Measurements from ENCODE around the gene CAMKK1. TPM values are rescaled to one million over a fixed set of nuclear protein-coding genes. Genes with fewer than 3 reads are reported as not detected.

CAMKK1 gene
- polyA plus RNA-seq, 2 of the 4 experiments (the other 2 are of a cell fraction), result 6.9 to 14.8 TPM

DNA sequence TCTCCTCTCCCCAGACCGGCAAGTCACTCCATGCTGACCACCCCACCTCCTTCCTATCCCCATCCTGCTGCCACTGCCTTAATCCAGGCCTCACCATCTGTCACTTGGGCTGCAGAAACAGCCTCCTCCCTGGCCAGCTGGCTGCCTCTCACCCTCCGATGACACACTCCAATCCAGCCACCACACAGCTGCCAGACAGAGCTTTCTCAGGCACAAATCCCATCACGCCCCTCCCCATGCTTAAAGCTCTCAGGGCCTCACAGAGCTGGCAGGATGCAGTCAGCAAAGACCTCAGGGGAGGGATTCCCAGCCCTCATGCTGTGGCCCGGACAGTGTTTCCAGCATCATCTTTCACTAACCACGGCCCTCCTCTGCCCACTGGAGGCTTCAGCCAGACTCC is 13.7 kb downstream of the CAMKK1 start:
- no peak for DNase-seq (ENCODE audit: low read depth in 1 of 2, low spot score in 1 of 2)
- TF ChIP-seq ZC3H11A (IDR thresholded peaks at IDR 0.05) (no peak), CEBPB (IDR thresholded peaks at IDR 0.05) (no peak), BCL3 (IDR thresholded peaks at IDR 0.05) (no peak), FOSB (CRISPR knock-in tag; IDR thresholded peaks at IDR 0.05) (no peak), KDM5A (IDR thresholded peaks at IDR 0.05) (no peak), SREBF2 (IDR thresholded peaks at IDR 0.05) (no peak), KDM1A (IDR thresholded peaks at IDR 0.05; ENCODE audit: low read depth) (no peak), HMGXB4 (CRISPR knock-in tag; IDR thresholded peaks at IDR 0.05; ENCODE audit: borderline replicate concordance) (no peak), NFE2L2 (conservative IDR thresholded peaks at IDR 0.05; ENCODE audit: low read length) (no peak)

GRCh38 chr17:3877220-3877619 is 15.6 kb downstream of the CAMKK1 start:
- Histone ChIP-seq H3K9me3 (no peaks in the 10 kb centered on the region), H3K27ac (no peak overlapping the region), H3K4me1 (no peaks in the 10 kb centered on the region), H3K4me3 (no peak overlapping the region), H3K4me2 (no peak overlapping the region)
- ATAC-seq (no peak), DNase-seq (ENCODE audit: low read depth in 1 of 2, low spot score in 1 of 2) (no peak), FAIRE-seq (no peak)
- ChIA-PET POLR2A (no interaction called here), CTCF (interaction anchor here (0.9 to 11.0 kb wide), 6 partner anchors 13 to 127 kb away, joined by 4 to 101 read pairs (median 10); partner anchors contain the start of gene NCBP3)
- 89% methylated on average over 8 of the region's 8 CpGs for WGBS (ENCODE audit: missing lambda C conversion rate)
- no peak for TF ChIP-seq MAFK (IDR thresholded peaks at IDR 0.05; ENCODE audit: partially characterized antibody)
- no peak for TF ChIP-seq RFX5 (IDR thresholded peaks at IDR 0.05)
- TF ChIP-seq CBX8 (IDR thresholded peaks at IDR 0.05), result no peak
- TF ChIP-seq MAX (IDR thresholded peaks at IDR 0.05), result no peak
- no peak for TF ChIP-seq ZFP36 (IDR thresholded peaks at IDR 0.05; ENCODE audit: borderline replicate concordance, partially characterized antibody)

More for the DNA sequence above, 13.7 kb downstream of the CAMKK1 start:
- ATAC-seq (peak in 1 of 2 experiments; percentile 12; a peak in 1 of 6 replicates), FAIRE-seq (no peak)
- H3K4me2 ChIP-seq, result no peak overlapping the region
- no peaks in the 10 kb centered on the region for H3K9me3 ChIP-seq
- POLR2A ChIA-PET, result interaction anchor here (1.1 kb wide), 1 partner anchor 11 kb away, joined by 3 read pairs; no protein-coding TSS in a partner anchor
- 88% methylated on average over 5 of the region's 5 CpGs for WGBS (ENCODE audit: missing lambda C conversion rate)
- no peak overlapping the region for H3K4me3 ChIP-seq
- CTCF ChIA-PET, result interaction anchor here (1.1 to 11.0 kb wide), 10 partner anchors 15 to 145 kb away, joined by 3 to 101 read pairs (median 6); partner anchors contain the start of gene NCBP3
- H3K4me1 ChIP-seq, result no peaks in the 10 kb centered on the region
- no peak overlapping the region for H3K27ac ChIP-seq

GRCh38 chr17:3875317-3875716 is 17.5 kb downstream of the CAMKK1 start:
- 90% methylated on average over 7 of the region's 7 CpGs for WGBS (ENCODE audit: missing lambda C conversion rate)
- ChIA-PET POLR2A (no interaction called here), CTCF (interaction anchor here (0.7 to 11.0 kb wide), 4 partner anchors 9 to 32 kb away, joined by 3 to 101 read pairs (median 3); no protein-coding TSS in a partner anchor)
- no peak overlapping the region for H3K4me3 ChIP-seq
- FAIRE-seq, result no peak
- TF ChIP-seq EHMT2 (IDR thresholded peaks at IDR 0.05; ENCODE audit: low read depth), result no peak
- TF ChIP-seq ZSCAN20 (CRISPR knock-in tag; IDR thresholded peaks at IDR 0.05), result no peak
- no peak for TF ChIP-seq RCOR1 (IDR thresholded peaks at IDR 0.05; ENCODE audit: low read depth, low read length)
- H3K4me1 ChIP-seq, result no peaks in the 10 kb centered on the region
- no peak overlapping the region for H3K4me2 ChIP-seq
- H3K27ac ChIP-seq, result no peak overlapping the region
- H3K9me3 ChIP-seq, result no peaks in the 10 kb centered on the region
- ATAC-seq, result no peak
- DNase-seq (ENCODE audit: low read depth in 1 of 2, low spot score in 1 of 2), result no peak

GRCh38 chr17:3873862-3874261 is 19.0 kb downstream of the CAMKK1 start:
- no peak for FAIRE-seq
- Histone ChIP-seq H3K27ac (no peak overlapping the region), H3K9me3 (no peaks in the 10 kb centered on the region), H3K4me1 (no peaks in the 10 kb centered on the region), H3K4me2 (no peak overlapping the region), H3K4me3 (no peak overlapping the region)
- ATAC-seq, result no peak
- POLR2A ChIA-PET, result no interaction called here
- CTCF ChIA-PET, result interaction anchor here (1.2 to 1.3 kb wide), 2 partner anchors 9 to 16 kb away, joined by 3 read pairs; no protein-coding TSS in a partner anchor
- 97% methylated on average over 10 of the region's 10 CpGs for WGBS (ENCODE audit: missing lambda C conversion rate)
- no peak for DNase-seq (ENCODE audit: low read depth in 1 of 2, low spot score in 1 of 2)
- no peak for TF ChIP-seq MYC (IDR thresholded peaks at IDR 0.05; ENCODE audit: borderline replicate concordance, low read length)
- no peak for TF ChIP-seq POLR2A (IDR thresholded peaks at IDR 0.05; ENCODE audit: low read length)
- TF ChIP-seq REST (IDR thresholded peaks at IDR 0.05), result no peak
- TF ChIP-seq, protein P1, sequence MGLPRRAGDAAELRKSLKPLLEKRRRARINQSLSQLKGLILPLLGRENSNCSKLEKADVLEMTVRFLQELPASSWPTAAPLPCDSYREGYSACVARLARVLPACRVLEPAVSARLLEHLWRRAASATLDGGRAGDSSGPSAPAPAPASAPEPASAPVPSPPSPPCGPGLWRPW (IDR thresholded peaks at IDR 0.05), result no peak
- TF ChIP-seq ZFP36 (IDR thresholded peaks at IDR 0.05; ENCODE audit: borderline replicate concordance, partially characterized antibody), result no peak
- TF ChIP-seq JUNB (IDR thresholded peaks at IDR 0.05), result no peak
- TF ChIP-seq ELK1 (IDR thresholded peaks at IDR 0.05; ENCODE audit: low read depth, low read length), result no peak
- no peak for TF ChIP-seq CEBPB (IDR thresholded peaks at IDR 0.05)
- no peak for TF ChIP-seq PHF8 (IDR thresholded peaks at IDR 0.05; ENCODE audit: borderline replicate concordance, low read depth)
